ENCODE measurements around the gene MFSD2B.
A peak's percentile ranks its signal among the peaks of the same experiment; 100 is the strongest.

Gene MFSD2B

GRCh38 chr2:24075259-24075658 lies 65.4 kb downstream of the MFSD2B start:
- Histone ChIP-seq H3K4me3 (peak overlapping the region; percentile 92), H3K27ac (peak overlapping the region in 1 of 2 donors; percentile 100)
- TF ChIP-seq, protein P1, sequence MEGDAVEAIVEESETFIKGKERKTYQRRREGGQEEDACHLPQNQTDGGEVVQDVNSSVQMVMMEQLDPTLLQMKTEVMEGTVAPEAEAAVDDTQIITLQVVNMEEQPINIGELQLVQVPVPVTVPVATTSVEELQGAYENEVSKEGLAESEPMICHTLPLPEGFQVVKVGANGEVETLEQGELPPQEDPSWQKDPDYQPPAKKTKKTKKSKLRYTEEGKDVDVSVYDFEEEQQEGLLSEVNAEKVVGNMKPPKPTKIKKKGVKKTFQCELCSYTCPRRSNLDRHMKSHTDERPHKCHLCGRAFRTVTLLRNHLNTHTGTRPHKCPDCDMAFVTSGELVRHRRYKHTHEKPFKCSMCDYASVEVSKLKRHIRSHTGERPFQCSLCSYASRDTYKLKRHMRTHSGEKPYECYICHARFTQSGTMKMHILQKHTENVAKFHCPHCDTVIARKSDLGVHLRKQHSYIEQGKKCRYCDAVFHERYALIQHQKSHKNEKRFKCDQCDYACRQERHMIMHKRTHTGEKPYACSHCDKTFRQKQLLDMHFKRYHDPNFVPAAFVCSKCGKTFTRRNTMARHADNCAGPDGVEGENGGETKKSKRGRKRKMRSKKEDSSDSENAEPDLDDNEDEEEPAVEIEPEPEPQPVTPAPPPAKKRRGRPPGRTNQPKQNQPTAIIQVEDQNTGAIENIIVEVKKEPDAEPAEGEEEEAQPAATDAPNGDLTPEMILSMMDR (IDR thresholded peaks at IDR 0.05) = no peak
- peak; percentile 40 for DNase-seq (ENCODE audit: low spot score)
